Fibroblast of pulmonary artery (primary cell): Measurements from ENCODE around the gene LYPD1.

Experiments used
- DNase-seq: peaks from one replicate; pipeline ENCODE4 v3.0.0-alpha.2; 2010; ENCODE audit warnings: low read depth
- H3K4me3 ChIP-seq: replicated peaks from 2 replicates; pipeline ENCODE4 v1.5.1; 2011; ENCODE audit warnings: low read depth, mild to moderate bottlenecking, control low read depth, low read length, moderate library complexity
- TF ChIP-seq, protein P1 (sequence below): IDR thresholded peaks from 2 replicates; pipeline ENCODE4 v1.5.1; 2011; ENCODE audit warnings: mild to moderate bottlenecking, control low read depth, low read length, inconsistent platforms; ENCODE audit errors: missing control alignments

The LYPD1 gene

DNA sequence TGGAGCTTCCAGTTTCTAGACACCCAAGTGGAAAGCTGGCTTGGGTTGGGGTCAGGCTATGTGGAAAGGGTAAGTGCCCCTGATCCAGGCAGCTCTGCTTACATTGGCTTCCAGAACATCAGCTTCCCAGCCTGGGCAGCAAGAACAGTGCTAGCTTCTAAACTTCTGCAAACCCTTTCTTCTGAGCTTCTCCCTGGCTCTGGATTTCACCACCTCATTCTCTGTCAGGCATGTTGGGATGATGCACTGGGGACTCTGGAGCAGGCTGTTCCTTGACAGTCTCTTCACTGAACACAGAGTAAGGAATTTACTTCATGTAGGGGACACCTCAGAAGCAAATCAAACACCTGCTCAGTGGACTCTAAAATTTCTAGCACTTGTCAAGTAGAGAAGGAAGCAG lies 72.8 kb downstream of the LYPD1 start:
- DNase-seq: no peak
- TF ChIP-seq, protein P1, sequence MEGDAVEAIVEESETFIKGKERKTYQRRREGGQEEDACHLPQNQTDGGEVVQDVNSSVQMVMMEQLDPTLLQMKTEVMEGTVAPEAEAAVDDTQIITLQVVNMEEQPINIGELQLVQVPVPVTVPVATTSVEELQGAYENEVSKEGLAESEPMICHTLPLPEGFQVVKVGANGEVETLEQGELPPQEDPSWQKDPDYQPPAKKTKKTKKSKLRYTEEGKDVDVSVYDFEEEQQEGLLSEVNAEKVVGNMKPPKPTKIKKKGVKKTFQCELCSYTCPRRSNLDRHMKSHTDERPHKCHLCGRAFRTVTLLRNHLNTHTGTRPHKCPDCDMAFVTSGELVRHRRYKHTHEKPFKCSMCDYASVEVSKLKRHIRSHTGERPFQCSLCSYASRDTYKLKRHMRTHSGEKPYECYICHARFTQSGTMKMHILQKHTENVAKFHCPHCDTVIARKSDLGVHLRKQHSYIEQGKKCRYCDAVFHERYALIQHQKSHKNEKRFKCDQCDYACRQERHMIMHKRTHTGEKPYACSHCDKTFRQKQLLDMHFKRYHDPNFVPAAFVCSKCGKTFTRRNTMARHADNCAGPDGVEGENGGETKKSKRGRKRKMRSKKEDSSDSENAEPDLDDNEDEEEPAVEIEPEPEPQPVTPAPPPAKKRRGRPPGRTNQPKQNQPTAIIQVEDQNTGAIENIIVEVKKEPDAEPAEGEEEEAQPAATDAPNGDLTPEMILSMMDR: no peak
- H3K4me3 ChIP-seq: no peak overlapping the region

- no peak for DNase-seq
- TF ChIP-seq, protein P1: no peak
- no peak overlapping the region for H3K4me3 ChIP-seq
Observed at GRCh38 chr2:132595693-132596092, 74.3 kb downstream of the LYPD1 start.

DNA sequence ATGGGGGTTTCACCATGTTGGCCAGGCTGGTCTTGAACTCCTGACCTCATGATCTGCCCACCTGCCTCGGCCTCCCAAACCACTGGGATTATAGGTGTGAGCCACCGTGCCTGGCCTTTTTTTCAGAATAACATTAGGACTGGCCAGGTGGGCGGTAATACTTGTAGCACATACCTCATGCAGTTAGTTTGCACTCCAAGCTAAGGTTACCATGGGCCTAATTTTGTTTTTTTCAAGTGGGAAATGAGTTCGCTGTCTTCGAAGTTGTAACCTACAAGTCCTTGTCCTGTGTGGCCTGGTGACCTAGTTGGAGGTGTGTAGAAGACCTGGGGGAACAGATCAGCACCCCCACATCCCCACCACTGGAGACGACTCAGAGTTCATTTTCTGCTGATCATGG lies 74.8 kb downstream of the LYPD1 start:
- DNase-seq: no peak
- TF ChIP-seq, protein P1: no peak
- no peak overlapping the region for H3K4me3 ChIP-seq
